Astrocyte of the spinal cord (primary cell): ENCODE measurements around the gene REV3L.
A peak's percentile ranks its signal among the peaks of the same experiment; 100 is the strongest.
"Not testable (repeated sequence)": the region's sequence is repeated elsewhere in the genome, so short reads cannot be mapped to it uniquely, and the experiment has no call there.

Experiments used
- DNase-seq: peaks from one replicate; pipeline ENCODE4 v3.0.0; 2011; ENCODE audit warnings: low read depth, low spot score
- H3K4me3 ChIP-seq: 2 replicates; pipeline ENCODE4 v1.5.1; 2011; ENCODE audit warnings: low read depth, mild to moderate bottlenecking, low read length, moderate library complexity
- in situ Hi-C: cut with HindIII; loops from 2 replicates; pipeline ENCODE4 v1.10.0; 2017; ENCODE audit warnings: low sequenced_read_pairs
- TF ChIP-seq, protein P1 (sequence below): IDR thresholded peaks from 2 replicates; pipeline ENCODE4 v1.5.1; 2012; ENCODE audit warnings: low read depth, mild to moderate bottlenecking, low read length, inconsistent platforms

The REV3L gene

DNA sequence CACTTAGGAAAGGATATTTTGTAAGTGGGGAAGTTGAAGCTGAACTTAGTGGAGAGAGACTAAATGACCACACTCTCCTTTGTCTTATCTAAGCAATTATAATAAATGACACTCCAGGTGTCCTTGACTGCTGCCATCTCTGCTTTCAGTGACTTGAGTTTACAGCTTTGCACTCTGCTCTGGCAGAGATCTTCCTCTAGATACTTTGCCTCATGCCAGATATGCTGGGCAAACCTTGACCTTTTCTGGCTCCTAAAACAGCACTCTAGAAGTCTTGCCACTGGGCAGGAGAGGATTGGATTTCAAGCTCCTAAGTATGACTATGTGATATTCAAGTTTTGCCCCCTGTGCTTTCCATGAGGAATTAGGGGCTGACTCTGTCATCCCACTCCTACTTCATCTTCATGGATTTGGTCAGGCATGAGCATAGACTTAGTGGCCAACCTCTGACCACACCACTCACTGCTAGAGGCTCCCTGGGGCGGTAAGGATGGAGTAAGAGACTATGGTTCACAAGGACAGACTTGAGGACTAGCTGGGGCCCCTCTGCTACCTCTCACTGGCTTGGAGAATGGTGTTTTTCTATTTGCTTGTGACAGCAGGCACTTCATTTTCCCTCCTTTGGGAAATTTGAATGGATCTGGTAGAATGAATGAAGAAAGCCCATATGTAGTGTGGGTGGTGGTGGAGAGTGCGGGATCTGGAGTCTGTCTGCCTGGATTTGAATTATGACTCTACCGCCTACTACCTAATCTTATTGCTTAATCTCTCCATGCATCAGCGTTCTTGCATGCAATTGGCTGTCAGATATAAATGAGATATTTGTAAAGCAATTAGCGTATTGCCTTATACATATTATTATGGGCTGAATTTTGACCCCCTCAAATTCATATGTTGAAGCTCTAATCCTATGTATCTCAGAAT lies 191.4 kb downstream of the REV3L start:
- in situ Hi-C loops = no loop called here

GRCh38 chr6:111290689-111291335 lies 192.2 kb downstream of the REV3L start:
- H3K4me3 ChIP-seq, in situ Hi-C loops: not testable (repeated sequence)
- DNase-seq = peak; percentile 78

More for the DNA sequence above, 191.4 kb downstream of the REV3L start:
- no peak for DNase-seq
- TF ChIP-seq, protein P1, sequence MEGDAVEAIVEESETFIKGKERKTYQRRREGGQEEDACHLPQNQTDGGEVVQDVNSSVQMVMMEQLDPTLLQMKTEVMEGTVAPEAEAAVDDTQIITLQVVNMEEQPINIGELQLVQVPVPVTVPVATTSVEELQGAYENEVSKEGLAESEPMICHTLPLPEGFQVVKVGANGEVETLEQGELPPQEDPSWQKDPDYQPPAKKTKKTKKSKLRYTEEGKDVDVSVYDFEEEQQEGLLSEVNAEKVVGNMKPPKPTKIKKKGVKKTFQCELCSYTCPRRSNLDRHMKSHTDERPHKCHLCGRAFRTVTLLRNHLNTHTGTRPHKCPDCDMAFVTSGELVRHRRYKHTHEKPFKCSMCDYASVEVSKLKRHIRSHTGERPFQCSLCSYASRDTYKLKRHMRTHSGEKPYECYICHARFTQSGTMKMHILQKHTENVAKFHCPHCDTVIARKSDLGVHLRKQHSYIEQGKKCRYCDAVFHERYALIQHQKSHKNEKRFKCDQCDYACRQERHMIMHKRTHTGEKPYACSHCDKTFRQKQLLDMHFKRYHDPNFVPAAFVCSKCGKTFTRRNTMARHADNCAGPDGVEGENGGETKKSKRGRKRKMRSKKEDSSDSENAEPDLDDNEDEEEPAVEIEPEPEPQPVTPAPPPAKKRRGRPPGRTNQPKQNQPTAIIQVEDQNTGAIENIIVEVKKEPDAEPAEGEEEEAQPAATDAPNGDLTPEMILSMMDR = no peak
- no peak overlapping the region for H3K4me3 ChIP-seq

DNA sequence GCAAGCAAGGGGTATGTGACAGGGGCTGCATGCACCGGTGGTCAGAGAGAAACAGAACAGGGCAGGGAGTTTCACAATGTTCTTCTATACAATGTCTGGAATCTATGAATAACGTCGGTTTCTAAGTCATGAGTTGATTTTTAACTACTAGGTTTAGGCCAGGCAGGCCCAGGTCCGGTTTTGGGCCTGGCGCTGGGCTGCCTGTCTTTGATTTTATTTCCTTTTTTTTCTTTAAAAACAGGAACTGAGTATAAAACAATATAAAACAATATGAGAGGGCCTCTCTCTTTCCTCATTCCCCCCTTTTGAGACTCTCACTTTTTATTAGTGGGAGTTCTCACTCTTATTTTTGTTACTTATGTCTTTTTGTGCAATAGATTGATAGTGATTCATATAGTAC lies 198.7 kb downstream of the REV3L start:
- DNase-seq, H3K4me3 ChIP-seq, in situ Hi-C loops: not testable (repeated sequence)

GRCh38 chr6:111283707-111284106 lies 199.3 kb downstream of the REV3L start:
- no peak overlapping the region for H3K4me3 ChIP-seq
- TF ChIP-seq, protein P1 = no peak
- in situ Hi-C loops = no loop called here
- DNase-seq = no peak

DNA sequence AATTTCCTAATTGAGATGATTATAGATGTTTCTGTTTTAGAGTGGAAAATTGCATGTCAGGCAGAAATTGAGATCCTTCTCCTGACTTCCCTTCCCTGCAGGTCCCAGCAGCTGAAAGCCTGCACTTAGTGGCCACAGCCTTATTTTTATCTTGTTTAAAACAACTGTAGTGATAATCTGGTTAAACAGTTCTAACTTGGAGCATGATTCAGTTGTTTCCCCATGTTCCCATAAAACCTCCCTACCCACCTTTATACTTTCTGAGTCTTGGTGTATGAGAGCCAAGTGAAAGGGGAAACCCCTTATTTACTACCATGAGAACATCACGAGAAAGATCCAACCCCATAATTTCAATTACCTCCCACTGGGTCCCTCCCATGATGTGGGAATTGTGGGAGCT lies 200.5 kb downstream of the REV3L start:
- no peak for DNase-seq
- TF ChIP-seq, protein P1 = no peak
- in situ Hi-C loops = no loop called here
- no peak overlapping the region for H3K4me3 ChIP-seq

GRCh38 chr6:111280445-111280955 lies 202.5 kb downstream of the REV3L start:
- no peak for DNase-seq

DNA sequence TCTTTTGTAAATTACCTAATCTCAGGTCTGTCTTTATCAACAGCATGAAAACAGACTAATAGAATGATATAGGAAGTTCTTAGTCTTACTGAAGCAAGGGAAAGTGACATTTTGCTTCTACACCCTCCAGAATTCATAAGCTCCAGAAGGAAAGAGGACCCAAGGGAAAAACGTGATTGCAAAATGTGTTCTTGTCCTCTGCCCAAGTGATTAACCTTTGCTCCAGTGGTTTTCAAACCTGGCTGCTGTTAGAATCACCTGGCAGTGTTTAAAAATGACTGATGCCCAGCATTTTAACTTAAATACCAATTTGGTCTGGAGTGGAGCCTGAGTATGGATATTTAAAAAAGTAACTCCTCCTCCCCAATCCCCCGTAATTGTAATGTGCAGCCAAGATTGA lies 204.3 kb downstream of the REV3L start:
- in situ Hi-C loops = no loop called here
- H3K4me3 ChIP-seq = no peak overlapping the region
- TF ChIP-seq, protein P1 = no peak
- DNase-seq = no peak

More at GRCh38 chr6:111280445-111280955, 202.5 kb downstream of the REV3L start:
- H3K4me3 ChIP-seq = no peak overlapping the region
- TF ChIP-seq, protein P1 = no peak
- in situ Hi-C loops = no loop called here
